Ovary (tissue), 3 donors: ENCODE measurements around the gene MDP1.

Source experiments
- EP300 ChIP-seq: sonication (generic); formaldehyde crosslinking; IDR thresholded peaks from one replicate; pipeline ENCODE4 v1.6.1; 2017; ENCODE audit warnings: antibody characterized with exemption
- POLR2A ChIP-seq: fragments of 450-650 bp; IDR thresholded peaks from one replicate; pipeline ENCODE4 v1.6.1; 2017; ENCODE audit warnings: antibody characterized with exemption, mild to moderate bottlenecking, moderate library complexity
- TF ChIP-seq, protein P1 (sequence below), 3 donors: fragments of 450-650 bp in 2 of 3; fragments of 200-600 bp in 1 of 3; IDR thresholded peaks; one replicate each; pipeline versions ENCODE4 v1.5.1 to v1.8.0; 2016 to 2022; ENCODE audit warnings: antibody characterized with exemption in 3 of 3, mild to moderate bottlenecking in 1 of 3
- donor health status: DM: no; HTN: no; CAD: no.

DNA sequence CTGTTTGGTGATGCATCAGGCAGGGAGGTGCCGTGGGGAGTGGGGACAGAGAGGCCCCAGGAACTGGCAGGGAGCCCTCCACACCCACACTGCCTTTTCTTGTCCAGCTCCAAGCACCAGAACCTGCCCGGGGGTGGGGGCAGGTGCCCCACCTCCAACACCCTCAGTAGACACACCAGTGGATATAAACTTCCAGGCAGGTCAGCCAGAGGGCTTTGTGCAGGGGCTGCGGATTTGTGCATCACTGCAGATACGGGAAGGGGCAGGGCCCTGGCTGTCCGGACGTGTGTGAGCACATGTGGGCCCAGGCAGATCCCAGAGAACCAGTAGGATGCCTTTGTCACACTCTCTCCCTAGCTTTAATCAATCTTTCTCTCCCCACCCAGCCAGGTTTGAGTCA, 48.4 kb upstream of the MDP1 start:
- TF ChIP-seq POLR2A = no peak
- TF ChIP-seq, protein P1, sequence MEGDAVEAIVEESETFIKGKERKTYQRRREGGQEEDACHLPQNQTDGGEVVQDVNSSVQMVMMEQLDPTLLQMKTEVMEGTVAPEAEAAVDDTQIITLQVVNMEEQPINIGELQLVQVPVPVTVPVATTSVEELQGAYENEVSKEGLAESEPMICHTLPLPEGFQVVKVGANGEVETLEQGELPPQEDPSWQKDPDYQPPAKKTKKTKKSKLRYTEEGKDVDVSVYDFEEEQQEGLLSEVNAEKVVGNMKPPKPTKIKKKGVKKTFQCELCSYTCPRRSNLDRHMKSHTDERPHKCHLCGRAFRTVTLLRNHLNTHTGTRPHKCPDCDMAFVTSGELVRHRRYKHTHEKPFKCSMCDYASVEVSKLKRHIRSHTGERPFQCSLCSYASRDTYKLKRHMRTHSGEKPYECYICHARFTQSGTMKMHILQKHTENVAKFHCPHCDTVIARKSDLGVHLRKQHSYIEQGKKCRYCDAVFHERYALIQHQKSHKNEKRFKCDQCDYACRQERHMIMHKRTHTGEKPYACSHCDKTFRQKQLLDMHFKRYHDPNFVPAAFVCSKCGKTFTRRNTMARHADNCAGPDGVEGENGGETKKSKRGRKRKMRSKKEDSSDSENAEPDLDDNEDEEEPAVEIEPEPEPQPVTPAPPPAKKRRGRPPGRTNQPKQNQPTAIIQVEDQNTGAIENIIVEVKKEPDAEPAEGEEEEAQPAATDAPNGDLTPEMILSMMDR (IDR thresholded peaks at IDR 0.05) = no peak
- TF ChIP-seq EP300 = no peak
